BE2C (cell line): ENCODE results near the gene ABCD1.

ENCODE experiments used
- DNase-seq: peaks from one replicate; pipeline ENCODE4 v3.0.0-alpha.2; 2020
- H3K27me3 ChIP-seq: fragments of 250-450 bp; sonication (Bioruptor Pico); 2 replicates; pipeline ENCODE4 v1.5.1; 2020; ENCODE audit warnings: mild to moderate bottlenecking
- H3K36me3 ChIP-seq: fragments of 250-450 bp; sonication (Bioruptor Pico); 2 replicates; pipeline ENCODE4 v1.5.1; 2020; ENCODE audit warnings: mild to moderate bottlenecking
- H3K4me1 ChIP-seq: fragments of 250-450 bp; sonication (Bioruptor Pico); 2 replicates; pipeline ENCODE4 v1.5.1; 2020
- H3K4me3 ChIP-seq: 2 replicates; pipeline ENCODE4 v1.5.1; 2011; ENCODE audit warnings: low read depth, low read length
- H3K9me3 ChIP-seq: fragments of 250-450 bp; sonication (Bioruptor Pico); 2 replicates; pipeline ENCODE4 v1.5.1; 2020
- TF ChIP-seq, protein P1 (sequence below): IDR thresholded peaks from 2 replicates; pipeline ENCODE4 v1.5.1; 2012; ENCODE audit warnings: mild to moderate bottlenecking, low read depth, low read length

Gene ABCD1

GRCh38 chrX:153761863-153762262 is 37.2 kb downstream of the ABCD1 start:
- TF ChIP-seq, protein P1, sequence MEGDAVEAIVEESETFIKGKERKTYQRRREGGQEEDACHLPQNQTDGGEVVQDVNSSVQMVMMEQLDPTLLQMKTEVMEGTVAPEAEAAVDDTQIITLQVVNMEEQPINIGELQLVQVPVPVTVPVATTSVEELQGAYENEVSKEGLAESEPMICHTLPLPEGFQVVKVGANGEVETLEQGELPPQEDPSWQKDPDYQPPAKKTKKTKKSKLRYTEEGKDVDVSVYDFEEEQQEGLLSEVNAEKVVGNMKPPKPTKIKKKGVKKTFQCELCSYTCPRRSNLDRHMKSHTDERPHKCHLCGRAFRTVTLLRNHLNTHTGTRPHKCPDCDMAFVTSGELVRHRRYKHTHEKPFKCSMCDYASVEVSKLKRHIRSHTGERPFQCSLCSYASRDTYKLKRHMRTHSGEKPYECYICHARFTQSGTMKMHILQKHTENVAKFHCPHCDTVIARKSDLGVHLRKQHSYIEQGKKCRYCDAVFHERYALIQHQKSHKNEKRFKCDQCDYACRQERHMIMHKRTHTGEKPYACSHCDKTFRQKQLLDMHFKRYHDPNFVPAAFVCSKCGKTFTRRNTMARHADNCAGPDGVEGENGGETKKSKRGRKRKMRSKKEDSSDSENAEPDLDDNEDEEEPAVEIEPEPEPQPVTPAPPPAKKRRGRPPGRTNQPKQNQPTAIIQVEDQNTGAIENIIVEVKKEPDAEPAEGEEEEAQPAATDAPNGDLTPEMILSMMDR, result no peak
- no peak for DNase-seq
- Histone ChIP-seq H3K4me3 (no peak overlapping the region), H3K4me1 (peaks cover 13% of the 10 kb centered on the region), H3K36me3 (no peaks in the 10 kb centered on the region), H3K27me3 (no peaks in the 10 kb centered on the region), H3K9me3 (no peaks in the 10 kb centered on the region)

DNA sequence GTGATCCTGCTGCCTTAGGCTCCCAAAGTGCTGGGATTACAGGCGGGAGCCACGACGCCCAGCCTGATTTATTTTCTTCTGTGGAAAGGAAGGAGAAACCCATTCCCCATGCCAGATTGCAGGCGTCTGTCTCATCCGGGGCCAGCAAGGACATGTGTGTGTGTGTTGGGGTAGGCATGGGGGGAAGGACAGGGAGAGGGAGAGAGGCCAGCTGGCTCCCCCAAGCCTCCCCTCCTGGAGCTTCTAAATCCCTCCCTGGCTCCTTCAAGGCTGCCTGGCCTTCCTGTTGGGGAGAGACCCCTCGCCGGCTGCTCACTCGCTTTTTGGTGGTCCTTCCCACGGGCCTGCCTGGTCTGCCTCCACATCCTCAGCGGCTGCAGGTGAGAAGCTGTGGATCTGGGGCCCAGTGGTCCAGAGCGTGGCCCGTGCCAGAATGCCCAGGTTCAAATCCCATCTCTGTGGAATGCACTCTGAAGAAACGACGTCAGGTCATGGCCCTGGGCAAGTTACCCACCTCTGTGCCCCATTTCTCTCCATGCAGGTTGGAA is 38.0 kb downstream of the ABCD1 start:
- Histone ChIP-seq H3K36me3 (no peaks in the 10 kb centered on the region), H3K9me3 (no peaks in the 10 kb centered on the region), H3K4me3 (no peak overlapping the region), H3K4me1 (peaks cover 14% of the 10 kb centered on the region), H3K27me3 (no peaks in the 10 kb centered on the region)
- TF ChIP-seq, protein P1, result no peak
- DNase-seq, result no peak

DNA sequence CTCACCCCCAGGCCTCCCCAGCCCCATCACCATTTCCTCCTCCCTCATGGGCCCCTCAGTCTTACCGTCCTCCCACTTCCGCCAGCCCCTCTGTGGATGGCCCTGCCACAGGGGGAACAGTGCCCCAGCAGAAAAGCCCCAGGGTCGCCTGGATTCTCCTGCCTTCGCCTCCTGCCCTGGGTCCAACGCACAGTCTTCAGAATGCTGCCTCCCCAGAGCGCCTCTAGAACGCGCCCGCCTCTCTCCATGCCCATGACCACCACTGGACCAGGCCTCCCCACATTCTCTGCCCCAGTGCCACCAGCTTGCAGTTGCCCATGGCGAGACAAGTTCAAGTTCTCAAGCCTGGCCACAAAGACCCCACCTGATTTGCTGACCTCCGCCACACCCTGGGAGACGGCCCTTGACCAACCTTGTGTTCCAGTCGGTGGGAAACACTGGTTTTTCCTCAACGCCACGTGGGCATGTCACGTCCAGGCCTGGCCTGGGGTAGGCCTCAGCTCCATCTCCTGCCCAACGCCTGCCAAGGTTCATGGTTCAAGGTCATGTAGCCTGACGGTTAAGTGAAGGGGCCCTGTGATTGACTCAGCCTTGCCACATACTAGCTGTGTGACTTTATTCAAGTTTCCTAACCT is 38.8 kb downstream of the ABCD1 start:
- TF ChIP-seq, protein P1, result no peak
- Histone ChIP-seq H3K4me1 (peaks cover 14% of the 10 kb centered on the region), H3K9me3 (no peaks in the 10 kb centered on the region), H3K36me3 (no peaks in the 10 kb centered on the region), H3K27me3 (no peaks in the 10 kb centered on the region), H3K4me3 (no peak overlapping the region)
- no peak for DNase-seq

- DNase-seq, result peak; percentile 86
- no peaks in the 10 kb centered on the region for H3K9me3 ChIP-seq
- H3K27me3 ChIP-seq, result no peaks in the 10 kb centered on the region
- H3K4me1 ChIP-seq, result peaks cover 14% of the 10 kb centered on the region
- TF ChIP-seq, protein P1, result peak; percentile 69
- no peaks in the 10 kb centered on the region for H3K36me3 ChIP-seq
- peak within 1 kb of the TSS; percentile 43 for H3K4me3 ChIP-seq
Observed at GRCh38 chrX:153763989-153764755, 39.5 kb downstream of the ABCD1 start, which contains the start of gene PLXNB3. TSS of gene PLXNB3 (plus strand) at chrX:153764249. CDS start at chrX:153765536, 1,287 bp downstream.

DNA sequence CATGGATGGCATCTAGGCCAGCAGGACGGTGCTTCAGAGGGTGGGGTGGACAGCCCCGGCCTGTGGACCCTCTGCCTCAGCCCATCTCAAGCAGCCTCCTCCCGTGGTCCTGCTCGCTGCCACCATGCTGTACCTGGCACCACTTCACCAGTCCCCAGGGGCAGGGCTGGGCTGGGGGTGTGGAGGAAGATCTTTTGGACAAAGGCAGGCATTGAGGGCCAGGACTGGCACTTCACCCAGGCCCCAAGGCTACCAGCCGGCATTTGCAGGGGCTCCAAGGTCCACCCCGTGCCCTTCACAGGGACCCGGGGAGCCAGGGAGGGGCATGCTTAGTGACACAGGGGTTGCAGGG is 40.1 kb downstream of the ABCD1 start:
- no peaks in the 10 kb centered on the region for H3K36me3 ChIP-seq
- TF ChIP-seq, protein P1, result no peak
- no peak for DNase-seq
- H3K4me3 ChIP-seq, result peak overlapping the region; percentile 43
- no peaks in the 10 kb centered on the region for H3K9me3 ChIP-seq
- peaks cover 14% of the 10 kb centered on the region for H3K4me1 ChIP-seq
- H3K27me3 ChIP-seq, result no peaks in the 10 kb centered on the region
